Body of pancreas (tissue), 4 donors: ENCODE results near the gene MYADML2. TPM values are rescaled to one million over a fixed set of nuclear protein-coding genes. Genes with fewer than 3 reads are reported as not detected.

ENCODE experiments used
- ATAC-seq: fragments of 150-250 bp; one replicate; pipeline ENCODE4 v1.9.1; 2016
- DNase-seq, 4 donors: peaks; one replicate each; pipeline ENCODE4 v3.0.0-alpha.2; 2019
- H3K27ac ChIP-seq, 4 donors: fragments of 200-600 bp; sonication (generic); 1 replicate in 3 of 4; 2 replicates in 1 of 4; pipeline versions ENCODE4 v1.5.1 to v1.6.1; 2016 to 2019; ENCODE audit warnings: mild to moderate bottlenecking in 1 of 4, mixed read lengths in 1 of 4, moderate library complexity in 1 of 4
- H3K27me3 ChIP-seq, 2 donors: fragments of 200-600 bp; sonication (generic); one replicate each; pipeline ENCODE4 v1.6.0; 2016; ENCODE audit warnings: mild to moderate bottlenecking in 1 of 2
- H3K36me3 ChIP-seq, 2 donors: fragments of 200-600 bp; sonication (generic); replicated peaks in 1 of 2; 2 replicates each; pipeline ENCODE4 v1.5.1; 2016; ENCODE audit warnings: low read depth in 2 of 2; ENCODE audit not compliant: insufficient read depth in 1 of 2
- H3K4me1 ChIP-seq: fragments of 200-600 bp; sonication (generic); one replicate; pipeline ENCODE4 v1.6.0; 2016
- H3K4me3 ChIP-seq, 2 donors: fragments of 200-600 bp; sonication (generic); 1 replicate in 1 of 2; 2 replicates in 1 of 2; pipeline ENCODE4 v1.5.1; 2016 to 2019
- H3K9me3 ChIP-seq, 3 donors: fragments of 200-600 bp; sonication (generic); 1 replicate in 2 of 3; 2 replicates in 1 of 3; pipeline ENCODE4 v1.5.1; 2016
- CTCF ChIP-seq, 7 experiments: fragments of 450-650 bp in 4 of 7; fragments of 200-600 bp in 3 of 7; sonication (generic) in 3 of 7; IDR thresholded peaks; one replicate each; pipeline ENCODE4 v1.5.1; 2016 to 2019; ENCODE audit warnings: antibody characterized with exemption in 7 of 7
- POLR2A ChIP-seq, 3 donors: fragments of 450-650 bp; IDR thresholded peaks; one replicate each; pipeline ENCODE4 v1.6.1; 2016; ENCODE audit warnings: antibody characterized with exemption in 3 of 3, mild to moderate bottlenecking in 2 of 3
- WGBS, 2 donors: methylation state at CpG; one replicate each; pipeline ENCODE4 v1.1.5; 2017; 5-methylcytosine and 5-hydroxymethylcytosine counted together
- intact Hi-C: fragments of 100-400 bp; cut with DNase I; formaldehyde crosslinking; loops from one replicate; pipeline ENCODE4 v1.15.1; 2023
- total RNA-seq, 2 donors: library from RNA; depleted of rRNA; stranded (reverse); fragments of >200 nt; gene quantifications; one replicate each; pipeline ENCODE4 v1.1.0, GENCODE V29; 2016

MYADML2 gene
- total RNA-seq, 2 donors from 2014 or later: not detected

DNA sequence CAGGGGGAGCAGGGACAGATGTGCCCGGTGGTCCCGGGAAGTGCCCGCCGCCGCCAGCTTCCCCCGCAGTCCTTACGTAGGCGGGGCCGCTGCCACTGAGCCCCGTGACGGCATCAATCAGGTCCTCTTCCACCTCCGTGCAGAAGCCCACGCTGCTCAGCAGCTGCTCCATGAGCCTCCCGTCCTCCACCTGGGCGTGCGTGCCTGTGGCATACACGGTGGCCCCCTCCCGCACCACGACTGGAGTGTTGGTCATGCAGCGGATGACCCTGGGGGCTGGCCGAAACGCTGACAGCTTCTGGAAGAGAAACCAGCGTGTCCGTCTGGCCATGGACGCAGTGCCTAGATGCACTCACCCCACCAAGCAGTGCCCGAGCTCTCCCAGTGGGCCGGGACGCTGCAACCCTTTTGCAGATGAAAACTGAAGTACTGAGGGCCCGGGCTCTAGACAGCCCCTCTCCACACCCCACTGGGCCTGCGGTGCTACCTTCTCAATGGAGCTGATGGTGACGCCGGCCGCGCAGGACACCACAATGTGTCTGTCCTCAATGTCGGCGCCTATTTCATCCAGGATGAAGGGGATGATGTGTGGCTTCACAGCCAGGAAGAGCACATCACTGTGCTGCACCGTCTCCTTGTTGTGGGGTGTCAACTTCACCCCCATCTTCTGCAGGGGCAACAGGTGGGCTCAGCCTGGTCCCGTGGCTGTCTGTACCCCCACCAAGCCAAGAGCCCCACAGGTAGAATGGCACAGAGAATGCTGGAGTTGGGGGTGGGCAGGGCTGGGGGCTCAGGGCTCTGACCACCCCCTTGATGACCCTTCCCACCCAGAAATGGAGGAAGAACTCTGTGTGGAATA is 12.0 kb downstream of the MYADML2 start:
- TF ChIP-seq CTCF (IDR thresholded peaks at IDR 0.05): no peak
- no peak for TF ChIP-seq POLR2A (IDR thresholded peaks at IDR 0.05)
- ATAC-seq: no peak
- H3K4me3 ChIP-seq: no peak overlapping the region
- H3K9me3 ChIP-seq: no peaks in the 10 kb centered on the region
- DNase-seq: peak in 1 of 4 donors; percentile 13
- no peaks in the 10 kb centered on the region for H3K27me3 ChIP-seq
- H3K36me3 ChIP-seq: no peaks in the 10 kb centered on the region
- intact Hi-C loops: no loop called here
- WGBS, 2 donors: 81 to 85% methylated on average over 26 to 38 of the region's 38 CpGs
- peaks cover 30% of the 10 kb centered on the region for H3K4me1 ChIP-seq
- no peak overlapping the region for H3K27ac ChIP-seq

DNA sequence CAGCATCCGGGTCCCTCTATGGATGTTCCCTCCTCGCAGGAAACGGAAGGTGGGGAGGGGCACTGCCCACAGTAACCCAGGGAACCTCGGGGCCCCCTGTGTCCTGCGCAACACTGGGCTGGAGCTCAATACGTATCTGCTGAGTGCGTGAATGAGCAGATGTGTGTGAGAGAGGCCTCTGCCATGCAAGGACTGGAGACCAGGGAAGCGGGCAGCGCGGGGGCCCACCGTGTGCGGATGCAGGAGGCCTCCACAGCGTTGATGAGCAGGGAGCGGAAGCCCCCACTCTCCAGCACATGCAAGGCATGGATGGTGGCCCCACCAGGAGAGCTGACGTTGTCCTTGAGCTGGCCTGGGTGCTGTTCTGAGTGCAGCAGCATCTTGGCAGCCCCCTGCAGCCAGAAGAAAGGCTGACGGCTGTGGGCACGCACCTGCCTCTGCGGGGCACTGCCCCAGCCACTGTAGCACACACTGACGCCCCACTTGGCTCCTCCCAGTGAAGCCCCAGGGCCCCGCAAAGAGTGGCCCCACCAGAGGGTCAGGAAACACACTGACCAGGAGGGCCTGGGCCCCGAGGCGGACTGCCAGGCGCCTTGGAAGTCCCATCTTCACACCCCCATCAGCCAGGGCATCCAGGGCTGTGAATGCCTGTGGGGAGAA is 12.8 kb downstream of the MYADML2 start:
- Histone ChIP-seq H3K27ac (no peak overlapping the region), H3K36me3 (no peaks in the 10 kb centered on the region), H3K9me3 (no peaks in the 10 kb centered on the region), H3K4me1 (peaks cover 30% of the 10 kb centered on the region), H3K4me3 (no peak overlapping the region), H3K27me3 (no peaks in the 10 kb centered on the region)
- TF ChIP-seq CTCF (IDR thresholded peaks at IDR 0.05): no peak
- no peak for TF ChIP-seq POLR2A (IDR thresholded peaks at IDR 0.05)
- intact Hi-C loops: no loop called here
- peak in 1 of 4 donors; percentile 10 for DNase-seq
- 71 to 74% methylated on average over 12 to 20 of the region's 23 CpGs for WGBS, 2 donors
- ATAC-seq: no peak

DNA sequence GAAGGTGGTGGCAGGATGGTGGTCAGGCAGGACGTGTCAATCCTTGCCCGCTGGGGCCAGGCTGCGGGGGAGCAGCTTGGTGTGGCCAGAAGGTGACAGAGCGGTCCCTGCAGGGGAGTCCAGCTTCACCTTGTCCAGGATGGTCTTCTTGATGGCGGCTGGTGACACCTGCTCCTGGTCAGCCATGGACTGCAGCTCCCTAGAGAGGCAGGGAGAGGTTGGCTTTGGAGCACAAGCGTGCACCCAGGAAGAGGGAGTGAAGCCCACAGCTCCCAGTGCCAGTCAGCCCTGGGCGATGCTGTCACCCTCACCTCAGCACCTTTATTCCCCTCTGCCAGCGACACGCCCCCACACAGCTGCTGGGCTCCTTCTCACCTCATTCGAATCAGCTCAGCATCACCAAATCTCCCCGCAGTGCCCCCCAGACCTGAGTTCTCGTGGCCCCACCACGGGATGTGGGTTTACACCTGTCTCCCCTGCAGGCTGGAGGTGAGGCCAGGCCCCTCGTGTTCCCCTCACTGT is 13.8 kb downstream of the MYADML2 start:
- WGBS, 2 donors: 81 to 85% methylated on average over 14 of the region's 14 CpGs
- peaks cover 40% of the 10 kb centered on the region for H3K4me1 ChIP-seq
- H3K4me3 ChIP-seq: no peak overlapping the region
- DNase-seq: no peak
- ATAC-seq: no peak
- no peak for TF ChIP-seq POLR2A (IDR thresholded peaks at IDR 0.05)
- no peak for TF ChIP-seq CTCF (IDR thresholded peaks at IDR 0.05)
- intact Hi-C loops: no loop called here
- no peak overlapping the region for H3K27ac ChIP-seq
- H3K36me3 ChIP-seq: no peaks in the 10 kb centered on the region
- no peaks in the 10 kb centered on the region for H3K27me3 ChIP-seq
- H3K9me3 ChIP-seq: no peaks in the 10 kb centered on the region

GRCh38 chr17:81932333-81932983 is 14.6 kb downstream of the MYADML2 start:
- 57 to 66% methylated on average over 9 of the region's 9 CpGs for WGBS, 2 donors
- H3K4me1 ChIP-seq: peaks cover 37% of the 10 kb centered on the region
- no peaks in the 10 kb centered on the region for H3K36me3 ChIP-seq
- TF ChIP-seq POLR2A (IDR thresholded peaks at IDR 0.05) (no peak), CTCF (IDR thresholded peaks at IDR 0.05) (no peak)
- ATAC-seq (no peak), DNase-seq (no peak)
- no peaks in the 10 kb centered on the region for H3K9me3 ChIP-seq
- intact Hi-C loops: no loop called here
- H3K4me3 ChIP-seq: no peak overlapping the region
- no peak overlapping the region for H3K27ac ChIP-seq
- H3K27me3 ChIP-seq: no peaks in the 10 kb centered on the region
